KBM-7 (cell line): ENCODE measurements around the gene SPAG4.

Experiments used
- DNase-seq: peaks from one replicate; pipeline ENCODE4 v3.0.0-alpha.2; 2015
- in situ Hi-C: fragments of 300-500 bp; cut with MboI; formaldehyde crosslinking; loops from 2 replicates; pipeline ENCODE4 v1.14.3; 2020; ENCODE audit warnings: low sequenced_read_pairs, low pct_unique_long_range_greater_than_20kb, mixed read lengths

Gene SPAG4, protein sequence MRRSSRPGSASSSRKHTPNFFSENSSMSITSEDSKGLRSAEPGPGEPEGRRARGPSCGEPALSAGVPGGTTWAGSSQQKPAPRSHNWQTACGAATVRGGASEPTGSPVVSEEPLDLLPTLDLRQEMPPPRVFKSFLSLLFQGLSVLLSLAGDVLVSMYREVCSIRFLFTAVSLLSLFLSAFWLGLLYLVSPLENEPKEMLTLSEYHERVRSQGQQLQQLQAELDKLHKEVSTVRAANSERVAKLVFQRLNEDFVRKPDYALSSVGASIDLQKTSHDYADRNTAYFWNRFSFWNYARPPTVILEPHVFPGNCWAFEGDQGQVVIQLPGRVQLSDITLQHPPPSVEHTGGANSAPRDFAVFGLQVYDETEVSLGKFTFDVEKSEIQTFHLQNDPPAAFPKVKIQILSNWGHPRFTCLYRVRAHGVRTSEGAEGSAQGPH

DNA sequence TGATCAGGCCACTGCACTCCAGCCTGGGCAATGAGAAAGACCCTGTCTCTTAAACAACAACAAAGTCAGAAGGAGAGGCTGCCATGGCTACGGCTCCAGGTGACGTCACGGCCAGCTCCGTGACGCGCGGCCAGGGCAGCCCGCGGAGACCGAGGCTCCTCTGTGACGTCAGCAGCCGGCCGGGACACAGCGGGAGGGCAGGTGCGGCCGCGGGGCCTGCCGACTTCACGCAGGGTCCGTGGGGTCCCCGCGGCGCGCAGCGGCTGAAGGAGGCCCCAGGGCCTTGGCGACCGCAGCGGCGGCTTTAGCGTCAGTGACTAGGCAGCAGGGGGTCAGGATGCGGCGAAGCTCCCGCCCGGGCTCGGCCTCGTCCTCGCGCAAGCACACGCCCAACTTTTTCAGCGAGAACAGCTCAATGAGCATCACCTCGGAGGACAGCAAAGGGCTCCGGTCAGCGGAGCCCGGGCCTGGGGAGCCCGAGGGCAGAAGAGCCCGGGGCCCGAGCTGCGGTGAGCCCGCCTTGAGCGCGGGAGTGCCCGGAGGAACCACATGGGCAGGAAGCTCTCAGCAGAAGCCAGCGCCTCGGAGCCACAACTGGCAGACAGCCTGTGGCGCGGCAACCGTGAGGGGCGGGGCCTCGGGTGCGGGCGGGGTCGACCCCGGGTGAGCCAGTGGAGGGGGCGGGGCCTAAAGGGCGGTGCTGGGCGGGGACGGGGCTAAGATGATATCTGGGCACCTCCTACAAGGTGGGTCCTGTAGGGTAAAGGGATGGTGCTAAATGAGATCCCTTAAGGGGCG, at the start of gene SPAG4:
SPAG4 (plus strand) TSS at position 163 of the 798 bp plus-strand sequence; CDS start at position 338, 175 bp downstream.
- DNase-seq = no peak
- in situ Hi-C loops = no loop called here

DNA sequence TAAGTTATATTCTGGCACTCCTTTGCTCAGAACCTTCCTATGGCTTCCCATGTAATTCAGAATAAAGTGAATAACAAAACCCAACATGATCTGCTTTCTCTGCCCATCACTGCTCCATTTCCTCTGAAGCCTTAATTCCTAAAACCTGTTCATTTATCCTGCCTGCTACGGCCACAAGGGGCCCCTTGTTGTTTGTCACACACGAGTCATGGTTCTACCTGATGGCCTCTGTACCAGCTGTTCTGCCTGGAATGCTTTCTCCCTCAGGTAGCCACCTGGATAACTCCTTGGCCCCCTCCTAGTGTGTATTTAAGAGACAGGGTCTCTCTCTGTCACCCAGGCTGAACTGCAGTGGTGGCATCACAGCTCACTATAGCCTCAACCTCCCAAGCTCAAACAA, 47.0 kb upstream of the SPAG4 start:
- DNase-seq = peak; percentile 31
- in situ Hi-C loops = no loop called here

DNA sequence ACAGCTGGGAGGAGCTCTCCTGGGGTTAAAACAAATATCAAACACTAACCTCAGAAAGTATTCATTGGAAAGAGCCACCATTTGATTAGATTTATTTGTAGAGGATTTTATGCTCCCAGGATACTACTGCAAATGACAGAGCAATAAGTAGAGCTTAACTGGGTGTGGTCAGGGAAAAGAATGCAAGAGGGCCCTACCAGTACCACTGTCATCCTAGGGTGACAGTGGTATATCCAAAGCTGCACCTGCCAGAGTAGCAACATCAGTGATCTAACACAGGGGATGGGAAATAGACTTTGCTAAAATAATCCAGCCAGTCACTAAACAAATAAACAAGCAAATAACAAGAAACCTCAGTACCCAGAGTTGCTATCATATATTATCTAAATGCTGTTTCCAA, 44.1 kb upstream of the SPAG4 start:
- DNase-seq = no peak
- in situ Hi-C loops = no loop called here

DNA sequence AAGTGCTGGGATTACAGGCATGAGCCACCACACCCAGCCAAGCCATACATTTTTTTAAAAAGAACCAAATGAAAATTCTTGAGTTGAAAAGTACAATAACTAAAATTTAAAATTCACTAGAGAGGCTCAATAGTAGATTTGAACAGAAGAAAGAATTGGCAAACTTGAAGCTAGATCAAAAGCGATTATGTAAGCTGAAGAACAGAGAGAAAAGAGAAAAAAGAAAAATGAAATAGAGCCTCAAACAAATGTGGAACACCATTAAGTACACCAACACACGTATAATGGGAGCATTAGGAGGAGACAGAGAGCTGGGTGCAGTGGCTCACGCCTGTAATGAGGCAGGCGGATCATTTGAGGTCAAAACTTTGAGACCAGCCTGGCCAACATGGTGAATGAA, 42.8 kb upstream of the SPAG4 start:
- in situ Hi-C loops = no loop called here
- no peak for DNase-seq

DNA sequence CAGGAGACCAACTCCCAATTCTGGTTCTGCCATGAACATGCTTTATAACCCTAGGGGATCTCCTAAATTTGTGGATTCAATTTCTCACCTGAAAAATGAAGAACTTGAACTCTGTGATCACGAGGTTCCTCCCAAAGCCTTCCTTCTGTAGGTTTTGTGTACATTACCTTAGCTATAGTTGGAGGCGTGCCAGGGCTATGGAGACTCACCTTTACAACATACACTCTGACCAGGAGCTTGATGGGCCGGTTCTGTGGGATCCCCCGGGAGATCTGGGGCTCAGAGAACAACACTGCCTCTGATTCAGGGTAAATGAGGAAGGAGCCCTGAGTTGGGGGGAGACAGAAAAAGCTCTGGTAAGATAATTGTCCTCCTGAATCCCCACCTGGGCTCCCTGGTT, 39.7 kb upstream of the SPAG4 start:
- in situ Hi-C loops = no loop called here
- peak; percentile 36 for DNase-seq

DNA sequence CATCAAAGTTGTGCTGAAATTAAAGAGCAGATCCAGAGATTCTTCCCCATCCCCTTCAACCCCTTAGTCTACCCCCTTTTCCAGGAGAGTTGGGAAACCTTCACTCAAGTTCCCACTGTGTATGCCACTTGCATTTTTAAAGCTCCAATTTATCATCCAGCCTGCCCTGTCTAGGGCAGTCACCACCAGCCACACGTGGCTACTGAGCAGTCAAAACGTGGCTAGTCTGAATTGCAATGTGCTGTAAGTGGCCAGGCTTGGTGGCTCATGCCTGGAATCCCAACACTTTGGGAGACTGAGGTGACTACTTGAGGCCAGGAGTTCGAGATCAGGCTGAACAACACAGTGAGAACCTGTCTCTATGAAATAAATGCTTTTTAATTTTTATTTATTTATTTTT, 38.8 kb upstream of the SPAG4 start:
- DNase-seq = no peak
- in situ Hi-C loops = no loop called here

DNA sequence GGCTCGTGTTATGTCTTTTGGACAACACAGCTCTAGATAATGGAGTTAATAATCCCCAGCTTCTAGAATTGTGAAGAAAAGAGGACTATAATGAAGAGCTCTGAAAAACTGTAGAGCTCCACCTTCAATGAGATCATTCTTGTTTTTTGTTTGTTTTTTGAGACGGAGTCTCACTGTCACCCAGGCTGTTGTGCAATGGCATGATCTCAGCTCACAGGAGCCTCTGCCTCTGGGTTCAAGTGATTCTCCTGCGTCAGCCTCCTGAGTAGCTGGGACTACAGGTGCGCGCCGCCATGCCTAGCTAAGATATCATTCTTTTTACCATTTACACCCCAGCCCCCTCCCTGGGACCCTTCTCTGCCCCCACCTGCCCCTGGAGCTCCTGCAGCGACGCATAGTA, 37.2 kb upstream of the SPAG4 start:
- in situ Hi-C loops = no loop called here
- no peak for DNase-seq

DNA sequence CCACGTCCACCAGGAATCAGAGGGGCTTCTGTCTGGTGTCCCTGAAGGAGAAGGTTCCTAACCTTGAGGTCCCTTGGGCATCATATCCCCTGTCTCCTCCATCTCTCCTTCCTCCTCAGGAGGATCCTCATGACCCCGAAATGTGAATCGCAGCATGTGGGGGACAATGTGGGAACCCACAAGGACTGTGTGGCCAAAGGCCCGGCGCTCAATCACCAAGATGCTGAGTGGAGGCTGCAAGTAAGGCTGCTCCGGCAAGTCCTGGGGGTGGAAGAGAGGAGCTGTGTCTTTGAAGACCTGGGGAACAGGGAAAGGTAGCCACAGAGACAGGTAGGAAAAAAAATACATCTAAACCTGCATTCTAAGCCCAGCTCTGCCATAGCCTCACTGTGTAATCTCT, 36.4 kb upstream of the SPAG4 start:
- in situ Hi-C loops = no loop called here
- no peak for DNase-seq

DNA sequence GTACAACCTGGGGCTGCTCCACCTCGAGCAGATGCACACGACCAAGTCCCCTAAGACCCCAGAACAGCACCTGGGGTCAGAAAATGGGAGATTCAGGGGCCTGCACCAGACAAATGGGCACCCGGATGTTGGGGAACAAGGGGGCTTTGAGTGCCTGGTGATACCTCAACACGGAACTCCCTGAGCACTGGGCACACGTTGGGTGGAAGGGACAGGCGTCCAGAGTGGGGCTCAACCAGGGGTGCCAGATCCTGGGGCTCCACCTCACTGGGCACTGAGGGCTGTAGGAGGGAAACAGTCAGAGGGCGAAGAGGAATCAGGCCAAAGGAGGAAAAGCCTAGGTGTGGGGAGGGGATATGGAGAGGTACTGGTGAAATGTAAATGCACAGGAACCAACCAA, 33.5 kb upstream of the SPAG4 start:
- no peak for DNase-seq
- in situ Hi-C loops = no loop called here

DNA sequence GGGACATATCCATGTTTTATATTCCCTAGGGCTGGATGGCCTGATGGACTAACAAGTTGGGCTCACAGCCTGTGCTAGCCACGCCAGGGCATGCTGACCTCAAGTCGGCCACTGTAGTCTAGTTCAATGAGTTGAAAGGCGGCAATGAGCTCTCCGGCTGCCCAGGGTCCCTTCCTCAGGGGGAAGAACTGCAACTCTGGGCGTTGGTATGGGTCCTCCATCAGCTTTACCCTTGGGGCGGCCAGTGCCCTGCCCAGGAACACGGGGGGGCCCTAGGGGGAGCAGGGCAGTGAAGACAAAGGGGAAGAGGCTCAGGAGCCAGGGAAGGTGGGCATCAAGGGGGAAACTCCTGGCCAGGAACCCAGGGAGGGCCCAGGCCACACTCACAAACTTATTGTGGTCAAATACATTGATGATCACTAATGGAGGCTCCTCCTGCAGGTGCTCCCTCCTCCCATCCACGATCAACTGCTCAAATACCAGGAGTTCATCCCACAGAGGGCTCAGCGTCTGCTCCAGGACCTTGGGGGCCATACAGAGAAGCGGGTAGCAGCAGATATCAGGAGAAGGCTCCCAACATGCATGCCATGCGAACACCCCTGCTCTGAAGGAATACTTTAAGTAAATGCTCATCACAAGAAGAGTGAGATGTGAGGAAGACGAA, 32.8 kb upstream of the SPAG4 start:
- no peak for DNase-seq
- in situ Hi-C loops = no loop called here

DNA sequence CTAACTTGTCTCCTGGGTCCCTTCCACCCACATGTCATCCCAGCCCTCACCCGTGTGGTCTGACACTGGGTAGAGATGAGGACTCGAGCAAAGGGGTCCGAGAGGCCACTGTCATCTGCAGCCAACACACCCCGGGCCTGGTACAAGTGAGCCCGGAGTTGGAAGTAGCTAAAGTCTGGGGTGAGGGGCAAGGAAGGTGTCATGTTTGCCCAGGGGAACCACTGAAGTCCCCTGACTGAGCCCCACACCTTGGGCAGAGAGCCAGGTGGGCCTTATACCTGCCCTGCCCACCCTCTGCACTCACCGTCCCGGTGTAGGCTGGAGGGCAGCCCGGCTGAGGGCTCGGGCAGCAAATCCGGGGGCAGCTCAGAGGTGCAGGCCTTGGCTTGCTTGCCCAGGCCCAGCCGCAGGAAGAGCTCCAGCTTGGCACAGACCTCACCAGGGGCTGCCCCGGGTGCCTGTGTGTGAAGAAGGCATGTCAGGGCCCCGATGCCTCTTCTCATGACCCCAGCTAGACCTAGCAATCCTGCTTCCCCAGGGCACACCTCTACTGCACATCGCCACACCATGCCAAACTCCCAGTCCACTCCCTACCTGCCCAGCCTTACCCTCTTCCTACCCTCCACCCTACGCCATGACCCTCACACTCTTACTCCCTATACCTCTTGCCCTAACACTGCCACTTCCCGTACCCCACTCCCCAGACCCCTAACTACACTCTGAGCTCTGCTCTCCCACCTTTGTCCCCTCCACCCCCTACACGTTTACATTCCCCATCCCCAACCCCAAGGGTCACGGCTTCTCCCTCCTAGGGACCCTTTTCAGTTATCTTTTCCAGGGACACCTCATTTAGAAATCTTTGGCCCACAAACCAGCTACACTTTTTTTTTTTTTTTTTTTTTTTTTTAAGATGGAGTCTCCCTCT, 31.7 kb upstream of the SPAG4 start:
- in situ Hi-C loops = no loop called here
- no peak for DNase-seq

DNA sequence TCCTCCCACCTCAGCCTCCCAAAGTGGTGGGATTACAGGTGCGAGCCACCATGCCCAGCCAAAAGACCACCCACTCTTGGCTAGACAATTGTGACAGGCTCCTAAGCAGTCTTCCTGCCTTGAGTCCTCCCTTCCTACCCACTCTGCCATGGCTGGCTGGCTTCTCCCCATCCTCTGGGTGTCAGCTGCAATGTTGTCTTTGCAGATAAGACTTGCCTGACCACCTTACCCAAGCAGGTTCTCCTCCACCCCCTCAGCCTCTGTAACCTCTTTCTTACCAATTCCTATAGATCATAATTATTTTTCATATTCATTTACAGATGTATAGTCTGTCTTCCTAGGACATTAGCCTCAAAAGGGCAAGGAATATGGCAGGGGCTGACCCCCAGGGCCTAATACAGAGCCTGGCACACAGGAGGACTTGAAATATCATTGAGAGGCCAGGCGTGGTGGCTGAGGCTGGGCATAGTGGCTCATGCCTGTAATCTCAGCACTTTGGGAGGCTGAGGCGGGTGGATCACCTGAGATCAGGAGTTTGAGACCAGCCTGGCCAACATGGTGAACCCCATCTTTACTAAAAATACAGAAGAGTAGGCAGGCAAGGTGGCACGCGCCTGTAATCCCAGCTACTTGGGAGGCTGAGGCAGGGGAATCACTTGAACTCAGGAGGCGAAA, 28.7 kb upstream of the SPAG4 start:
- DNase-seq = no peak
- in situ Hi-C loops = no loop called here

DNA sequence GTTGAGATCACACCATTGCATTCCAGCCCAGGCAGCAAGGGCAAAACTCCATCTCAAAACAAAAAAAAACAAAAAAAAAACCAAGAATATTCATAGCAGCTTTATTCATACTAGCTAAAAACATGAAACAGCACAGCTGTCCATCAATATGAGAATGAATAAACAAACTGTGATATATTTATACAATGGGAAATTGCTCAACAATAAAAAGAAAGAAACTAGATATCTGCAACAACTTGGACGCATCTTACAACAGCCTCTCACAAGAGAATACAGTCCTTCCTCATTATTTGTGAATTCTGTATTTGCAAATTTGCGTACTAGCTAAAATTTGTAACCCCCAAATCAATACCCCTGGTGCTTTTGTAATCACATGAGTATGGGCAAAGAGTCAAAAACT, 28.2 kb upstream of the SPAG4 start:
- DNase-seq = no peak
- in situ Hi-C loops = no loop called here

DNA sequence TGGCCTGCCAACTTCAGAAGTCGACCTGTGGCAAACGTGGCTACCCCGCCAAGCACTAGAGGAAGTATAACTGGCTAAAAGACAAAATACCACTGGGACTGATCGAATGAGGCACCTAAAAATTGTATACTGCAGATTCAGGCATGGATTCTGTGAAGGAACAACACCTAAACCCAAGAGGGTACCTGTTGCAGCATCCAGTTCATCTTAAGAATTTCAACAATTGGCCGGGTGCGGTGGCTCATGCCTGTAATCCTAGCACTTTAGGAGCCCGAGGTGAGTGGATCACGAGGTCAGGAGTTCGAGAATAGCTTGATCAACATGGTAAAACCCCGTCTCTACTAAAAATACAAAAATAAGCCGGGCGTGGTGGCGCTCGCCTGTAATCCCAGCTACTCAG, 27.2 kb upstream of the SPAG4 start:
- in situ Hi-C loops = no loop called here
- DNase-seq = no peak

DNA sequence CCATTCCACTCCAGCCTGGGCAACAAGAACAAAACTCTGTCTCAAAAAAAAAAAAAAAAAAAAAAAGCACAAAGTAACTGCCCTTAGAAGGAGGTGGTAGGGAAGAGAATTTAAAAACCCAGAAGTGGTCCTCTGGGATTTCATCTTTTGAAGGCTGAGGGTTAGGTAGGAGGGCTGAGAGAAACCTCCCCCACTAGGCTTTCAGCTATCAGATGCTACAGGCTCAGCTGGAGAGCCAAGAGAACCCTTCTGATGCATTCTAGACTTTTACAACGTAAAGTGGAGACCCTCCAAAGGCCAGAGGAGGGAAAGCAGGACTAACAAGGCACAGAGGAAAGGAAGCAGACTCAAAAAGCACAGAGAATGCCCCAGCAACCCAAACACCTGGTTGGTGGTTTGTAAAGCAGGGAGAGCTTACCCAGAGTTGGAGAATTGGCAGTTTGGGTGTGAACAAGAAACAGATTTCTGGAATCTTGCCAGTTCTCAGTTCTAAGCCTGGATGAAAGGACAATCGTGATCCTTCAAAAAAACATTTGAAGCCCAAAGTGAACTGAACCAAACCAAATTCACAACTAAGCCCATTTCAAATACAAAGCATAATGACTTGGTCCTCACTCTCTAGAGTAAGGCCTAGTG, 23.2 kb upstream of the SPAG4 start:
- no peak for DNase-seq

DNA sequence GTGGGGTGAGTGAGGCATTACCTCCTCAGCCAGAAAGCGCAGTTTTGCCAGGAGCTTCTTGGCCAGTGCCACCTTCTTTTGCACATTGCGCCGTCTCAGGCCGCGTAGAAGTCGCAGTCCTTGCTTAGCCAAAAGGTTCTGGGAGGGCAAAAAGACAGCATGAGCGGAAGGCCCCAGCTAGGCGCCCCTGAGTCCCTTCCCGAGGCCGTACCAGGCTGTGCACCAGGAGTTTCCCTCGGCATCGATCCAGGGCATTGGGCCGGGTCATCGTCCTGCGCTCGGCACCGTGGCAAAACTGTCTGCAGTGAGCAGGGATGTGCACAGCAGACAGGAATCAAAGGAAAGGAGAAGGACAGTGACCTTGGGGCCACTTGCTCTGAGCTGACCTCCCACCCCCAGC, 20.2 kb upstream of the SPAG4 start:
- no peak for DNase-seq
- in situ Hi-C loops = no loop called here

More for the DNA sequence above, 23.2 kb upstream of the SPAG4 start:
- in situ Hi-C loops = no loop called here

DNA sequence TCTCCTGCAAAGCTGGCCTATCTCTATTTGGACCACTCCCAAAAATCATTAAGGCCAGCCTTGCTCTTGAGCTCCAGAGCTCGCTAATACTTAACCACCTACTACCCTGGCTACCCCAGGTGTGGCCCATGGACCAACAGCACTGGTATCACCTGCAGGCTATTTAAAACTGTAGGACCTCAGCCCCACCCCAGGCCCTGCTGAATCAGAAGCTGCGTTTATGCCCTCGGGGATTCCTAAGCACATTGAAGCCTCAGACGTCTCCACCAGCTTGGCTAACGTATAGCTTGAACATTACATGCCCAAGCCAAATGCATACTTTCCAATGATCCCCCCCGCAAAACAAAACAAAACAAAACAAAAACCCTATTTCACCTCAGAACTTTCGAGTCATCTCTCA, 19.7 kb upstream of the SPAG4 start:
- DNase-seq = no peak
- in situ Hi-C loops = no loop called here

DNA sequence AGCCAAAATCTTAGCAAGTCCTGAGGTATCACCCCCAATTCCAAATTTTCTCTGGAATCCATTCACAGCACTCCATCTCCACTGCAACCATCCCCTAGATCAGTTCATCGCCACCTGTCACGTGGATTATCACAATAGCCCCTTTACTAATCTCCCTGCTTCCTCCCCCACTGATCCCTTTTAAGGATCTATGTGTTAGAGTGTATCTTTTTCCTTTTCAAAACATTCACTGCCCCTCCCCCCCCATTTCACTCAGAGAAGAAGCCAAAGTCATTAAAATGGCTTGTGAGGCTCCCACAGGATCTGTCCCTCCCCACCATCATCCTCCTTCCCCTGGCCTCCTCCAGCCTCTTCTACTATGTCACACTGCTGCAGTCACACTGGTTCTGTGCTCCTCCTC, 18.4 kb upstream of the SPAG4 start:
- no peak for DNase-seq
- in situ Hi-C loops = no loop called here
